Progenitor cell of endocrine pancreas (in vitro differentiated cells): ENCODE data around the gene ALG1. TPM values are rescaled to one million over a fixed set of nuclear protein-coding genes. Genes with fewer than 3 reads are reported as not detected.
"Not testable (repeated sequence)": the region's sequence is repeated elsewhere in the genome, so short reads cannot be mapped to it uniquely, and the experiment has no call there.

Source experiments
- DNase-seq: peaks from one replicate; pipeline ENCODE4 v3.0.0; 2021; ENCODE audit warnings: low spot score; ENCODE audit not compliant: unreplicated experiment
- H3K27ac Mint-ChIP-seq: 2 replicates; pipeline ENCODE4 v1.8.0; 2021; ENCODE audit warnings: mild to moderate bottlenecking, moderate library complexity, mixed read lengths
- H3K27me3 Mint-ChIP-seq: 2 replicates; pipeline ENCODE4 v1.8.0; 2021; ENCODE audit warnings: mixed read lengths
- H3K36me3 Mint-ChIP-seq: 2 replicates; pipeline ENCODE4 v1.8.0; 2022; ENCODE audit warnings: mixed read lengths; ENCODE audit not compliant: insufficient read depth
- H3K4me1 Mint-ChIP-seq: 2 replicates; pipeline ENCODE4 v1.8.0; 2021; ENCODE audit warnings: low read depth, mixed read lengths
- H3K4me3 Mint-ChIP-seq: 2 replicates; pipeline ENCODE4 v1.8.0; 2021; ENCODE audit warnings: low read depth, mild to moderate bottlenecking, moderate library complexity, mixed read lengths
- H3K9me3 Mint-ChIP-seq: 2 replicates; pipeline ENCODE4 v1.8.0; 2021; ENCODE audit warnings: low read depth, mixed read lengths
- total RNA-seq: library from RNA; stranded (reverse); gene quantifications from 2 replicates; pipeline ENCODE4 v1.2.1, GENCODE V29; 2021
- TF ChIP-seq, protein P1 (sequence below): fragments of 200-600 bp; sonication (generic); IDR thresholded peaks from one replicate; pipeline ENCODE4 v1.5.0; 2021; ENCODE audit warnings: antibody characterized with exemption, mild to moderate bottlenecking; ENCODE audit not compliant: unreplicated experiment

ALG1 gene
- total RNA-seq, 1 donor from 2014 or later: 28.4 TPM

DNA sequence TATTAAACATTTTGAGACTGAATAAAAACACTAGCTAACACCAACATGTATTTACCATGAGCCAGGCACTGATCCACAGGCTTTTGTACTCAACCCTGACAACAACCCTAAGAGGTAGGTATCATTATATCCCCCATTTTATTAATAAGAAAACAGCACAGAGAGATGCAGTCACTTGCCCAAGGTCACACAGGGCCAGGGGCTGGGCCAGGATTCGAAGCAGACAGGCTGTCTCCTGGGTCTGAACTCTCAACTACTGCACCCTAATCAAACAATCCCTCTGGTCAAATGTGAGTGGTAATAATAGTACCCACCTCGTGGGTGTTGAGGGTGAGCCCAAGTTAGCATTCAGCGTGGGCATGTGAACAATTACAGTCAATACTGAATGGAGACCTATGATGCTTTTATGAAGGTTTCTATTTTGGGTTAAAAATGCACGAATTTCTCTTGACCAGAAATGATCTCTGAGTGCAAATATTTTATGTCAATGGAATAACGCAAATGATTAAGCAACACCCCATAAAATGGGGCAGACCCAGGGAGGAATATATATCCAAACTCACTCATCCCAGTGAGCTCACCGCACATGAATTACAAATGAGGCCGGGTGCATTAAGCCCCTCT is 24.9 kb downstream of the ALG1 start:
- H3K36me3 Mint-ChIP-seq, DNase-seq, H3K27me3 Mint-ChIP-seq, H3K9me3 Mint-ChIP-seq: not testable (repeated sequence)
- peak overlapping the region; percentile 87 for H3K4me3 Mint-ChIP-seq
- H3K27ac Mint-ChIP-seq: peak overlapping the region; percentile 80
- TF ChIP-seq, protein P1, sequence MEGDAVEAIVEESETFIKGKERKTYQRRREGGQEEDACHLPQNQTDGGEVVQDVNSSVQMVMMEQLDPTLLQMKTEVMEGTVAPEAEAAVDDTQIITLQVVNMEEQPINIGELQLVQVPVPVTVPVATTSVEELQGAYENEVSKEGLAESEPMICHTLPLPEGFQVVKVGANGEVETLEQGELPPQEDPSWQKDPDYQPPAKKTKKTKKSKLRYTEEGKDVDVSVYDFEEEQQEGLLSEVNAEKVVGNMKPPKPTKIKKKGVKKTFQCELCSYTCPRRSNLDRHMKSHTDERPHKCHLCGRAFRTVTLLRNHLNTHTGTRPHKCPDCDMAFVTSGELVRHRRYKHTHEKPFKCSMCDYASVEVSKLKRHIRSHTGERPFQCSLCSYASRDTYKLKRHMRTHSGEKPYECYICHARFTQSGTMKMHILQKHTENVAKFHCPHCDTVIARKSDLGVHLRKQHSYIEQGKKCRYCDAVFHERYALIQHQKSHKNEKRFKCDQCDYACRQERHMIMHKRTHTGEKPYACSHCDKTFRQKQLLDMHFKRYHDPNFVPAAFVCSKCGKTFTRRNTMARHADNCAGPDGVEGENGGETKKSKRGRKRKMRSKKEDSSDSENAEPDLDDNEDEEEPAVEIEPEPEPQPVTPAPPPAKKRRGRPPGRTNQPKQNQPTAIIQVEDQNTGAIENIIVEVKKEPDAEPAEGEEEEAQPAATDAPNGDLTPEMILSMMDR: peak; percentile 7
- peaks cover 13% of the 10 kb centered on the region for H3K4me1 Mint-ChIP-seq

DNA sequence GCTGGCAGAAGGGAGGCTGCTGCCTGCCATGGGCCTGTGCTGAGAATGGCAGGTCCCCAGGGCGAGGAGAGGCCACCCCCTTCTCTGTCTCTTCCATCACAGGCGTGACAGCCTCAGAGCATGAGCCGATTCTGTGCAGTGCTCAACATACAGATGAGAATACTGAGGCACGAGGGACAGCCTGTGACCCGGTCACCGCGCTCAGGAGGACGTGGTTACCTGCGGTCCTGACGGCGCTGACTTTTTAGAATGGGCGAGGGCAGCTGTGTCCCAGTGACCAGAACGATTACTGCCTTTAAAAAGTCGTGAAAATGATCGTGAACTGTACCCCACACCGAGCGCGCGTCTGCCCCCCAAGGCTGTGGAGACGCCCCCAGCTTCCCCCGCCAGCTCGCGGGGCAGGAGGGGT is 25.4 kb downstream of the ALG1 start:
- not testable (repeated sequence) for DNase-seq, H3K36me3 Mint-ChIP-seq, H3K27me3 Mint-ChIP-seq, H3K9me3 Mint-ChIP-seq
- peaks cover 13% of the 10 kb centered on the region for H3K4me1 Mint-ChIP-seq
- peak overlapping the region; percentile 80 for H3K27ac Mint-ChIP-seq
- H3K4me3 Mint-ChIP-seq: peak overlapping the region; percentile 87

DNA sequence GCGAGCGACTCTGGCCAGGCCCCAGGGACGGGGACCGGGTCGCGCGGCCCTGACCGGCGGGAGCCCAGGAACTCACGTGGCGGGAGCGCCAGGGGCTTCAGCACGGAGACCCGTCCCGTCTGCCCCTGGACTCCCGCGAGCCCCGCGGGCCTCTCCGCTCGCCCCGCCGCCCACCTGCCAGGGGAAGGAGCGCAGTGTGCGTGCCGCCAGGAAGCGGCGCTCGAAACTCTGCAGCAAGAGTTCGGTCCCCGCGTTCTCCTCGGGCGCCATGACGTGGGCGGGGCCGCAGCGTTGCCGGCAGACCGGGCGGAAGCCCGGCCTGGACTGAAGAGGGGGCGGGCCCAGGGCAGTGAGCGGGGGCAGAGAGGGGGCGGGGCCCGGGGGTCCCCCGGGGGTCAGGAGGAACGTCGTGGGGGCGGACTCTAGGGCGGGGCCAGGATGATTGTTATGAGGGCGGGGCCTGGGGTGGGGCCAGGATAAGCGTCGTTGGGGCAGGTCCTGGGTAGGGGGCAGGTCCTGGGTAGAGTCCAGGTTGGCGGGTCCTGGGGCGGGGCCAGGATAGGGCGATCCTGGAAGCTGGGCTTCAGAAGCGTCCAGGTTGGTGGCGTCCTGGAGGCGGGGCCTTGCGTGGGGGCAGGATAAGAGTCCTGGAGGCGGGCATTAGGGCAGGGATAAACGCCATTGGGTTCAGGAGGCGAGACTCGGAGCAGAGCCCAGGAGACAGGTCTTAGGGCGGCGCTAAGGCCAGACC is 26.0 kb downstream of the ALG1 start, which contains the start of gene EEF2KMT:
Gene EEF2KMT, minus strand, starts transcription at position 326 of the 751 bp plus-strand sequence. Its CDS starts 56 bp downstream, at position 270.
- not testable (repeated sequence) for H3K9me3 Mint-ChIP-seq, H3K36me3 Mint-ChIP-seq, H3K4me1 Mint-ChIP-seq, H3K27me3 Mint-ChIP-seq
- Mint-ChIP-seq H3K27ac (peak within 1 kb of the TSS; percentile 96), H3K4me3 (peak within 1 kb of the TSS; percentile 87)
- DNase-seq: peak; percentile 97

DNA sequence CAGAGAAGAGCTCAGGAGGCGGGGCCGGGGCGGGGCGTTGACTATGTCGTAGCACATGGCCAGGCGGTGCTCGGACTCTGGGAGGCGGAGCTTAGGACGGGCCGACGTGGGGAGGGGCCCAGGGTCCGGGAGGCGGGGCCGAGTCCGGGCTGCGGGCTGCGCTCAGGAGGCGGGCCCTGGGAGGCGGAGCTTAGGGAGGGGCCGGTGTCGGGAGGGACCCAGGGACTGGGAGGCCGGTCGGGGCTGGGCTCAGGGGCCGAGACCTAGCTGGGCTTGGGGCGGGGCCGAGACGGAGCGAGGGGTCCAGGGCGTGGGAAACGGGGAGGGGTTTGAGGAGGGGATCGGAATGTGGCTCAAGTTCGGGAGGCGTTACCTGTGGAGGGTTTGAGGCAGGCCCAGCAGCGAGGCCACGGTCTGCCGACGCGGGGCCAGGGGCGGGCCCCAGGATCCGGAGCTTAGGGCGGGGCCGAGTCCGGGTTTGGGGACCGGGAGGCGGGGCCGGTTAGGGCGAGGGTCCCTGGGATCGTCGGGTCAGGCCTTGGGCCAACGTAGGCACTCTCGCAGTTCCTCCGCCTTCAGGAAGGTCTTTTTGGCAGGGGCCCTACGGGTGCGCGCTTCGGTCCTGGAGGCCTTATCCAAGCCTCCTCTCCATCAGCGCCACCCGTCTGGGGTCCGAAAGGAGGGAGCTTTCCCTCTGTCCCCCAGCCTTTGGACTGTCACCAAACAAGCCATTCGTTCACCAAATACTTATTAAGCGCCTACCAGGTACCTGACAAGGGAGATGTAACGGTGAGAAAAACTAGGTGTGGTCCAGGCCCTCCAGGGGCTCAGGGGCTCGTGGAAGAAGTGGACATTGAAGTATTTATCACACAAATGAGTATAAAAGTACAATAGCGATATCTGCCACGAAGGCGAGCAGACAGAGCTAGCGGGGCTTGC is 26.8 kb downstream of the ALG1 start:
- not testable (repeated sequence) for H3K36me3 Mint-ChIP-seq, H3K9me3 Mint-ChIP-seq, H3K4me1 Mint-ChIP-seq, H3K27me3 Mint-ChIP-seq
- peak; percentile 83 for DNase-seq
- Mint-ChIP-seq H3K27ac (peak overlapping the region; percentile 96), H3K4me3 (peak overlapping the region; percentile 87)

DNA sequence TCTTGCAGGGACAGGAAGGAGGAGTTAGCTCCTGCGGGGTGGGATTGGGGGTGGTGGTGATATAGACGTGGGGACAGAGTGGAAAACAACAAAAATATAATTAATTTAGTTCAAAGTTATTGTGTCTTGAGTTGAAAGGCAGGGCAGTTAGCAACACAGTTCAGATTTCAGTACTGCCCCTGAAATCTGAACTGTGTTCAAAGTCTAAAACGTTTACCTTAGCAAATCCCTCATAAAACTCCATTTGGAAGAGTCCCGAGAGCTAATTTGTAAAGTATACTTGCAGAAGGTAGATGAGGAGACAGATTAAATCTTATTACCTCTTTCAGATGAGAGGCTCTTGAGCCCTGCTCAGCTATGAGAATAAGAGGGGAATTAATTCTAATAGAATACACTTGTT is 27.5 kb downstream of the ALG1 start:
- H3K27me3 Mint-ChIP-seq, DNase-seq, H3K4me1 Mint-ChIP-seq, H3K9me3 Mint-ChIP-seq, H3K36me3 Mint-ChIP-seq: not testable (repeated sequence)
- Mint-ChIP-seq H3K27ac (peak overlapping the region; percentile 88), H3K4me3 (peak overlapping the region; percentile 84)

DNA sequence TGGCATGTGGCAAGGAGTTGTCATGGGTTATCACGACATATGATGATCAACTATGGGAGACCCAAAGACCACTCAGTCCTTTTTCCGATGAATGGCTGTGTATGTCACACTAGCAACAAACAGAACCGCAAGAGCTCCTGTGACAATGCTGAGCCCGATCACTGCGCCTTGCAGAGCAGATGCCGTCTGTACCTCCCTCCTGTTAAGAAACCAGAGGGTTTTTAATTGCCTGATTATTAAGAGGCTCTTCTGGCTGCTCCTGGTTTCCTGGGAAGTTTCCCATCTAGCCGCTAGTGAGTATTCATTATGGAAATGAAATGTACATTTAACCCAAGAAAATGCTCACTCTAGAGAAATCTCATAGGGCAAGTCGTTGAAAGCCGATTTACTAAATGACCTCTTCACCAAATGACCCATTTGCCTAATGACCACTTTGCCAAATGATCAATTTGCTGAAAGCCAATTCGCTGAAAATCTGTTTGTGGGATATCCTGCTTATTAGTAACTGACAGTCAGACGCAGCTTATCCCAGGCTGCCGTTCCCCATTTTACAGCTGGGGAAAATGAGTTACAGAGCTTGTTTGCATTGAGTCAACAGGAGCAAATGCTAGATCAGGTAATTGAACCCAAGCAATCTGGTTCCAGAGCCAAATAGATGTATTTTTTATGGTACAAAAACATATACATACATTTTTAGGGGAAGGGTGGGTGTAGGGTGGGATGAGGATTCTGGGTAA is 31.8 kb downstream of the ALG1 start:
- not testable (repeated sequence) for H3K36me3 Mint-ChIP-seq, H3K27me3 Mint-ChIP-seq, H3K27ac Mint-ChIP-seq, H3K4me1 Mint-ChIP-seq, H3K9me3 Mint-ChIP-seq, H3K4me3 Mint-ChIP-seq, DNase-seq

DNA sequence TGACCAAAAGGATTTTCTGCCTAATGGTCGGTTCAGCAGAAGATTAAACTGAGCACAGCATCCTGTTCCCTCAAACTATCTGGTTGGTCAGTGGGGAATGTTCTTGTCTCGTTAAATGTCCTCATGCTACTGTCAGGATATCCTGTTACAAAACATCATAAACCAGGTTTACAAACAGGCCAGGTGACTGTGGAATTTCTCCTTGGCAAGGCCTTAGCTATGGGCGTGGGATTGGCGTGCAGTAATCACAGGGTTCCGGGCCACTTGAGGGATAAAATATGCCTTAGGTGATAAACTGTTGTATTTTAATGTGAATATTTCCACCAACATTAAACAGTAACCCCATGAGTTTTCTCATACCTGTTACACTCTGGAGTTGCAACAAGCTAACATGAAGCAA is 33.4 kb downstream of the ALG1 start:
- H3K4me3 Mint-ChIP-seq, H3K9me3 Mint-ChIP-seq, H3K4me1 Mint-ChIP-seq, H3K36me3 Mint-ChIP-seq, DNase-seq, H3K27me3 Mint-ChIP-seq, H3K27ac Mint-ChIP-seq: not testable (repeated sequence)
